GM06990 (cell line): Measurements from ENCODE around the gene OLIG2.

ENCODE experiments used
- DNase-seq: peaks from one replicate; pipeline ENCODE4 v3.0.0-alpha.2; 2011; ENCODE audit not compliant: insufficient read length; ENCODE audit errors: extremely low read depth
- H3K27me3 ChIP-seq: replicated peaks from 2 replicates; pipeline ENCODE4 v1.6.0; 2011; ENCODE audit warnings: low read length; ENCODE audit not compliant: control insufficient read depth, insufficient read depth
- H3K36me3 ChIP-seq: 2 replicates; pipeline ENCODE4 v1.5.1; 2011; ENCODE audit warnings: low read length; ENCODE audit not compliant: control insufficient read depth, insufficient read depth
- H3K4me3 ChIP-seq: replicated peaks from 2 replicates; pipeline ENCODE4 v1.5.1; 2011; ENCODE audit warnings: low read depth, mild to moderate bottlenecking, control low read depth, low read length
- TF ChIP-seq, protein P1 (sequence below): IDR thresholded peaks from 2 replicates; pipeline ENCODE4 v1.5.1; 2011; ENCODE audit warnings: low read length, control low read depth, mild to moderate bottlenecking, inconsistent platforms; ENCODE audit not compliant: insufficient read depth, poor library complexity, severe bottlenecking

OLIG2 gene

DNA sequence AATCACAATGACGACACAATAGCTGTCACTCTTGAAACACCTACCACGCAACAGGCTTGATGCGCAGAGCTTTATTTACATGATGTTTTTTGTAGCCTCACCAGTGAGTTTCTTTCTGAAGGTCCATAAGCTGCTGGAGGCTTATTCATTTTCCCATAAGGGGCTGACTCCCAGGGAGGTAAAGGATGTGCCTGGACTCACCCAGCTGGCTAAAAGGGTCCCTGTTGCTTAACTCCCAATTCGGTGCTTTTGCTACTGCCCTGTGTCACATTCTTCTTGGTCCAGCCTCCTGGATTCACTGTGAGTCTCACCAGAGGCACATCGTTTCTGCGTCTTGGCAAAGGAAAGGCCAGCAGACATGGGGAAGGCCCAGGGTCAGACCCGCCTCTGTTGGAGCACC lies 44.6 kb upstream of the OLIG2 start:
- Histone ChIP-seq H3K27me3 (no peaks in the 10 kb centered on the region), H3K36me3 (no peaks in the 10 kb centered on the region), H3K4me3 (no peak overlapping the region)
- DNase-seq, result no peak
- TF ChIP-seq, protein P1, sequence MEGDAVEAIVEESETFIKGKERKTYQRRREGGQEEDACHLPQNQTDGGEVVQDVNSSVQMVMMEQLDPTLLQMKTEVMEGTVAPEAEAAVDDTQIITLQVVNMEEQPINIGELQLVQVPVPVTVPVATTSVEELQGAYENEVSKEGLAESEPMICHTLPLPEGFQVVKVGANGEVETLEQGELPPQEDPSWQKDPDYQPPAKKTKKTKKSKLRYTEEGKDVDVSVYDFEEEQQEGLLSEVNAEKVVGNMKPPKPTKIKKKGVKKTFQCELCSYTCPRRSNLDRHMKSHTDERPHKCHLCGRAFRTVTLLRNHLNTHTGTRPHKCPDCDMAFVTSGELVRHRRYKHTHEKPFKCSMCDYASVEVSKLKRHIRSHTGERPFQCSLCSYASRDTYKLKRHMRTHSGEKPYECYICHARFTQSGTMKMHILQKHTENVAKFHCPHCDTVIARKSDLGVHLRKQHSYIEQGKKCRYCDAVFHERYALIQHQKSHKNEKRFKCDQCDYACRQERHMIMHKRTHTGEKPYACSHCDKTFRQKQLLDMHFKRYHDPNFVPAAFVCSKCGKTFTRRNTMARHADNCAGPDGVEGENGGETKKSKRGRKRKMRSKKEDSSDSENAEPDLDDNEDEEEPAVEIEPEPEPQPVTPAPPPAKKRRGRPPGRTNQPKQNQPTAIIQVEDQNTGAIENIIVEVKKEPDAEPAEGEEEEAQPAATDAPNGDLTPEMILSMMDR, result no peak

DNA sequence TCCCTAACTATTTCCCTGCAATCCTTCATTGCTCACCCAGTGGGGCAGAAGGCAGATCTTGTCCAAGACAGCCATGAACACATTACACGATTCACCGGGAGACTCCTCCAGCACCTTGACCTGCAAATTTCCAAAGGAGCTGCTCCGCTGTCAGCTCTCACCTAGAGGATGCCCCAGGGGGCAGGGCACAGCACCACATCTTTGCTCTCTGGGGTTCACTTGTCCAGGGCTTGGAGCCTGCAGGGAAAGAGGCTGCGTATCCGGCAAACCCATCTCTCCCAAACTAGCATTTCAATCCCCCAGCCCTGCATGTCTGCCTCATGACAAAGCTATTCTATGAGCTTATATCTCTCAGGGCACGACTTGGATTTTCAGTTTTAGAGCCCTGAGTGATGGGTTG lies 35.1 kb upstream of the OLIG2 start:
- no peaks in the 10 kb centered on the region for H3K36me3 ChIP-seq
- no peak overlapping the region for H3K4me3 ChIP-seq
- no peak for DNase-seq
- no peaks in the 10 kb centered on the region; the same call in none of the 2 replicates for H3K27me3 ChIP-seq
- TF ChIP-seq, protein P1, result no peak

DNA sequence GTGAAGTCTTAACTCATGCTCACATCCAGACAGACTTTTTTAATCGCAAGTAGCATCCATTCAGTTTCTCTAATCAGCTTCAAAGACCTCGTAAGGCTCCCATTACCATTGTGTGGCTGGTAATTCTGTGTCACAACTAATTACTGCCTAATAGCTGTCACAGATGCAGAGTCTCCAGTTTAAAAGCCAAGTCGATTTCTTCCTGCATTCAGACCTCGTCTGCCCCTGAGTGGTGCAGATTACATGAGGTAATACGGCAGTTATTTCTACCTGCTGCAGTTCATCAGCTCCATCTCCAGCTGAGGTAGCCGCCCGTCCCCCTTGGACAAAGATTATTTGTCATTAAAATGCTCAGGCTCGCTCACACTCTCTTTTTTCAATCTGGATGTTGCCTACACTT lies 34.4 kb upstream of the OLIG2 start:
- DNase-seq, result no peak
- Histone ChIP-seq H3K4me3 (no peak overlapping the region), H3K27me3 (no peaks in the 10 kb centered on the region; the same call in none of the 2 replicates), H3K36me3 (no peaks in the 10 kb centered on the region)
- TF ChIP-seq, protein P1, result no peak

DNA sequence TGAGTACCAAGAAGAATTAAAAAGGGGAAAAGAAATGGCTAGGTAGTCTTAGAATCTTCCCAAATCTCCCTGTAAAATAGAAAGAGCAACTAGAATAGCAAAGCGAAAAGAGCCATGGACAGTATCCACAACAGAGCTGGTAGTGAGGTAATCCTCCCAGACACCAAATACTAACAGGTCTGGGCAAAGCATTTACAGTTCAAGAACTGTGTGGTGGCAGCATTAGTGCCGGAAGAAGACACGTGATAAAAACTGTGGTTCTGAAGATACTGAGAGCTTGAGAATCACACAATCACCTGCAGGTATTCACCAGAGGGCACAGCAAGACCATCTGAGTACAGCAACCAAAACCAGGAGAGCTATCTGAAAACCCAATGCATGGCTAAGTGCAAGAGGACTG lies 31.8 kb upstream of the OLIG2 start:
- Histone ChIP-seq H3K36me3 (no peaks in the 10 kb centered on the region), H3K4me3 (no peak overlapping the region), H3K27me3 (no peaks in the 10 kb centered on the region; the same call in none of the 2 replicates)
- no peak for DNase-seq
- TF ChIP-seq, protein P1, result no peak

DNA sequence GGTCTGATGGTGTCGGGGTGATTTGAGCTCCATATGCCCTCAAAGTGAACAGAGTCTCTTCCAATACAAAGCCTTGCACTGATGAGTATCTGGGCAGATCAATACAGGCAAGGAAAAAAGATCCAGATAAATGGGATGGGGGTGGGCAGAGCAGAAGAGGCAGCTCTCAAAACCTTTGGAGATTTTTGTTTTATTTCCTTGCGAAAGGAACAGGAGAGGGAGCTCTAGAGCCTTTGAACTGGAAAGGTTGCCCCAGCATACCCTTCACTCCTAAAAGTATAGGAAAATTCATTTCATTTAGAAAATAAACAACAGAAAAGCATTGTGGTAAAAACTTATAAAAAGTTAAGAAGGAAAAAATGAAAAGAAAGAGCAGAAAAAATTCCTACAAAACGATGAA lies 31.4 kb upstream of the OLIG2 start:
- no peak for DNase-seq
- TF ChIP-seq, protein P1, result peak; percentile 44
- no peaks in the 10 kb centered on the region; the same call in none of the 2 replicates for H3K27me3 ChIP-seq
- H3K4me3 ChIP-seq, result no peak overlapping the region
- no peaks in the 10 kb centered on the region for H3K36me3 ChIP-seq

DNA sequence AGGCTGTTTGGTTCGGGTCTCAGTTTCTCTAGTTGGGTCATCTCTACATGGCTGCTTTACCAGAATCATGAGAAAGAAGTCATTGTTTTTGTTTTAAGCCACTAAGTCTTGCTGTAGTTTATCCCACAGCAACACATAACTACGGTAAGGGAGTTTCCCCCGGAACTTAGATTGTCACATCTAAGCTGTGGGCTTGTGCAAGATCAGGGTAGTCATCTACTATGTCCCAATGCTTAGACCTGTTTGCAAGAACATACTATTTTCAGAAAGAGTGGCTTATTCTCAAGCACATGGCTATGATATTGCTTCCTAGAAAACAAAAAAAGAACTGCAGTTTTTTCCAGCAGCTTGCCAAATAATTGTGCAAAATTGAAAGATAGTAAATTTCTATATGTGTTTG lies 18.0 kb upstream of the OLIG2 start:
- TF ChIP-seq, protein P1, result no peak
- H3K36me3 ChIP-seq, result no peaks in the 10 kb centered on the region
- DNase-seq, result no peak
- H3K27me3 ChIP-seq, result no peaks in the 10 kb centered on the region; the same call in 1 of the 2 replicates
- no peak overlapping the region for H3K4me3 ChIP-seq
